Upper lobe of left lung (tissue), 6 donors: ENCODE results near the gene RAMAC. TPM values are rescaled to one million over a fixed set of nuclear protein-coding genes. Genes with fewer than 3 reads are reported as not detected.

Source experiments
- ATAC-seq, 2 donors: fragments of 200-7000 bp; cut with Tn5 transposase; one replicate each; pipeline ENCODE4 v1.9.1; 2022; ENCODE audit warnings: mild to moderate bottlenecking in 2 of 2, moderate library complexity in 2 of 2; ENCODE audit not compliant: low FRiP score in 2 of 2
- DNase-seq, 2 donors: peaks; one replicate each; pipeline ENCODE4 v3.0.0-alpha.2; 2019 to 2020
- H3K27ac ChIP-seq, 4 donors: fragments of 200-600 bp; sonication (generic); one replicate each; pipeline ENCODE4 v1.5.1; 2016 to 2019
- H3K27me3 ChIP-seq, 4 donors: fragments of 200-600 bp; sonication (generic); one replicate each; pipeline ENCODE4 v1.5.1; 2017 to 2019
- H3K36me3 ChIP-seq, 4 donors: fragments of 200-600 bp; sonication (generic); one replicate each; pipeline ENCODE4 v1.5.1; 2016 to 2019
- H3K4me1 ChIP-seq, 4 donors: fragments of 200-600 bp; sonication (generic); one replicate each; pipeline ENCODE4 v1.5.1; 2018 to 2019
- H3K4me3 ChIP-seq, 4 donors: fragments of 200-600 bp; sonication (generic); one replicate each; pipeline ENCODE4 v1.5.1; 2017 to 2019; ENCODE audit warnings: mild to moderate bottlenecking in 2 of 4, moderate library complexity in 1 of 4
- H3K9me3 ChIP-seq, 4 donors: fragments of 200-600 bp; sonication (generic); one replicate each; pipeline ENCODE4 v1.5.1; 2018 to 2019
- CTCF ChIP-seq, 6 experiments: fragments of 450-650 bp in 4 of 6; fragments of 200-600 bp in 2 of 6; sonication (generic) in 2 of 6; IDR thresholded peaks; one replicate each; pipeline ENCODE4 v1.5.1; 2016 to 2019; ENCODE audit warnings: antibody characterized with exemption in 6 of 6
- EP300 ChIP-seq, 4 donors: sonication (generic); formaldehyde crosslinking; IDR thresholded peaks; one replicate each; pipeline ENCODE4 v1.5.1; 2017; ENCODE audit warnings: antibody characterized with exemption in 4 of 4, control low read depth in 2 of 4
- POLR2A ChIP-seq, 4 donors: fragments of 450-650 bp; IDR thresholded peaks; one replicate each; pipeline ENCODE4 v1.5.1; 2016 to 2017; ENCODE audit warnings: antibody characterized with exemption in 4 of 4, mild to moderate bottlenecking in 2 of 4
- POLR2AphosphoS5 ChIP-seq, 2 donors: sonication (generic); formaldehyde crosslinking; IDR thresholded peaks; one replicate each; pipeline ENCODE4 v1.5.1; 2017; ENCODE audit warnings: antibody characterized with exemption in 2 of 2
- WGBS, 2 donors: methylation state at CpG; one replicate each; pipeline ENCODE4 v1.1.5; 2017 to 2018; 5-methylcytosine and 5-hydroxymethylcytosine counted together
- total RNA-seq, 6 donors: library from RNA; depleted of rRNA in 4 of 6; stranded (reverse); fragments of >200 nt in 4 of 6; gene quantifications; one replicate each; pipeline versions ENCODE4 v1.1.0 to v1.2.1, GENCODE V29; 2016 to 2021
- donor health status: DM: no; HTN: no; CAD: no; lungs with moderate emphysema.
- donor health status: DM: no; HTN: yes; CAD: no; lungs with severe emphysema.

RAMAC gene
- total RNA-seq, 6 donors from 2014 or later = 9.1 to 24.6 (median 17.6) TPM; not detected in 1

GRCh38 chr15:82958638-82959037 is 27.4 kb upstream of the RAMAC start:
- Histone ChIP-seq H3K27me3 (no peaks in the 10 kb centered on the region), H3K27ac (no peak overlapping the region), H3K9me3 (no peaks in the 10 kb centered on the region), H3K36me3 (no peaks in the 10 kb centered on the region), H3K4me3 (no peak overlapping the region), H3K4me1 (no peaks in the 10 kb centered on the region)
- WGBS, 2 donors = 88 to 100% methylated on average over 1 of the region's 1 CpG
- DNase-seq (no peak), ATAC-seq (no peak)
- TF ChIP-seq EP300 (IDR thresholded peaks at IDR 0.05) = no peak
- no peak for TF ChIP-seq CTCF (IDR thresholded peaks at IDR 0.05)
- TF ChIP-seq POLR2A (IDR thresholded peaks at IDR 0.05) = no peak
- TF ChIP-seq POLR2AphosphoS5 (IDR thresholded peaks at IDR 0.05) = no peak

- no peak for ATAC-seq
- H3K27ac ChIP-seq = no peak overlapping the region
- 90 to 96% methylated on average over 5 of the region's 5 CpGs for WGBS, 2 donors
- TF ChIP-seq CTCF (IDR thresholded peaks at IDR 0.05) (no peak), EP300 (IDR thresholded peaks at IDR 0.05) (no peak), POLR2A (IDR thresholded peaks at IDR 0.05) (no peak), POLR2AphosphoS5 (IDR thresholded peaks at IDR 0.05) (no peak)
- no peak for DNase-seq
- no peaks in the 10 kb centered on the region for H3K9me3 ChIP-seq
- no peaks in the 10 kb centered on the region for H3K36me3 ChIP-seq
- H3K27me3 ChIP-seq = no peaks in the 10 kb centered on the region
- H3K4me3 ChIP-seq = no peak overlapping the region
- no peaks in the 10 kb centered on the region for H3K4me1 ChIP-seq
Measured at GRCh38 chr15:82959423-82959822, 26.6 kb upstream of the RAMAC start.

DNA sequence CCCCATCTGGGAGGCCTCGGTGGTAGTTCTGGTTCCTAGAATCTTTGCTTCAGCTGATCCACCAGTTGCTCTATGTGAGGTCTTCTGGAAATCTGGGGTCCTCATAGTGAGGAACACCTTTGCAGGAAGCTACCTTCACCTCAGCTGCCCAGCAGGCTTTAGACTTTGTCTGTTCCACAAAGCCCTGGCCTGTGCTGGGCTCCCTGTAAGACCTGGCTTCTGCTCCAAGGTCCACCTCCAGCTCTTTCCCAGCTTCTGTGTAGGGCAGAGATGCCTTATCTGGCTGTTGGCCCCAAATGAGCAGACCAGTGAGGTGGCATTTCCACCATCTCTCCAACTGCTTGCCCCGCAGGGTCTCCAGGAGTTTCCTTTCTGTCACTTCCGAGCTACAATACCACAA is 25.2 kb upstream of the RAMAC start:
- no peak for TF ChIP-seq EP300 (IDR thresholded peaks at IDR 0.05)
- no peak for TF ChIP-seq POLR2A (IDR thresholded peaks at IDR 0.05)
- TF ChIP-seq CTCF (IDR thresholded peaks at IDR 0.05) = no peak
- TF ChIP-seq POLR2AphosphoS5 (IDR thresholded peaks at IDR 0.05) = no peak
- H3K4me3 ChIP-seq = no peak overlapping the region
- no peaks in the 10 kb centered on the region for H3K4me1 ChIP-seq
- WGBS, 2 donors = 81 to 88% methylated on average over 3 of the region's 3 CpGs
- ATAC-seq = no peak
- H3K36me3 ChIP-seq = no peaks in the 10 kb centered on the region
- no peak for DNase-seq
- H3K9me3 ChIP-seq = no peaks in the 10 kb centered on the region
- H3K27ac ChIP-seq = no peak overlapping the region
- H3K27me3 ChIP-seq = no peaks in the 10 kb centered on the region

GRCh38 chr15:82963471-82964341 is 22.3 kb upstream of the RAMAC start:
- H3K36me3 ChIP-seq = no peaks in the 10 kb centered on the region
- H3K9me3 ChIP-seq = no peaks in the 10 kb centered on the region
- ATAC-seq = peak in 1 of 2 donors; percentile 68
- DNase-seq = no peak
- H3K4me3 ChIP-seq = no peak overlapping the region
- no peaks in the 10 kb centered on the region for H3K27me3 ChIP-seq
- 88 to 90% methylated on average over 7 of the region's 7 CpGs for WGBS, 2 donors
- H3K4me1 ChIP-seq = no peaks in the 10 kb centered on the region
- TF ChIP-seq CTCF (IDR thresholded peaks at IDR 0.05) = no peak
- no peak for TF ChIP-seq POLR2AphosphoS5 (IDR thresholded peaks at IDR 0.05)
- TF ChIP-seq POLR2A (IDR thresholded peaks at IDR 0.05) = no peak
- no peak for TF ChIP-seq EP300 (IDR thresholded peaks at IDR 0.05)
- H3K27ac ChIP-seq = no peak overlapping the region

DNA sequence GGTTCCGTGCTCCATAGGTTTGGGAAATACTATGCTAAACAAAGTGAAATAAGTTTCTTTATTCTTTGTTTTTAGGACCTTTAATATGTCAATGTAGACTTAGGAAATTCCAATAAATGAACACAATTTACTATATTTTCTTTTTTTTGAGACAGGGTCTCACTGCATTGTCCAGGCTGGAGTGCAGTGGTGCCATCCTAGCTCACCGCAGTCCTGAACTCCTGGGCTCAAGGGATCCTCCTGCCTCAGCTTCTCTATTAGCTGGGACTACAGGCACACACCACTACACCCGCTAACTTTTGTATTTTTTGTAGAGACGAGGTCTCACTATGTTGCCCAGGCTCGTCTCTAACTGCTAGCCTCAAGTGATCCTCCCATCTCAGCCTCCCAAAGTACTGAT is 21.1 kb upstream of the RAMAC start:
- H3K36me3 ChIP-seq = no peaks in the 10 kb centered on the region
- DNase-seq (no peak), ATAC-seq (no peak)
- H3K27me3 ChIP-seq = no peaks in the 10 kb centered on the region
- H3K27ac ChIP-seq = no peak overlapping the region
- H3K9me3 ChIP-seq = no peaks in the 10 kb centered on the region
- 95 to 98% methylated on average over 5 of the region's 5 CpGs for WGBS, 2 donors
- no peak overlapping the region for H3K4me3 ChIP-seq
- TF ChIP-seq POLR2AphosphoS5 (IDR thresholded peaks at IDR 0.05) = no peak
- no peak for TF ChIP-seq CTCF (IDR thresholded peaks at IDR 0.05)
- TF ChIP-seq POLR2A (IDR thresholded peaks at IDR 0.05) = no peak
- TF ChIP-seq EP300 (IDR thresholded peaks at IDR 0.05) = no peak
- no peaks in the 10 kb centered on the region for H3K4me1 ChIP-seq
